Left ventricle myocardium inferior (tissue), 1 donor: ENCODE results near the gene SLC22A14. TPM values are rescaled to one million over a fixed set of nuclear protein-coding genes. Genes with fewer than 3 reads are reported as not detected.

Experiments
- DNase-seq: peaks from one replicate; pipeline ENCODE4 v3.0.0-alpha.2; 2020
- H3K27ac ChIP-seq: fragments of 200-600 bp; replicated peaks from 2 replicates; pipeline ENCODE4 v1.8.0; 2021
- H3K27me3 ChIP-seq: fragments of 200-600 bp; 2 replicates; pipeline ENCODE4 v1.8.0; 2021; ENCODE audit warnings: low read depth
- H3K36me3 ChIP-seq: fragments of 200-600 bp; 2 replicates; pipeline ENCODE4 v1.8.0; 2021
- H3K4me1 ChIP-seq: fragments of 200-600 bp; 2 replicates; pipeline ENCODE4 v1.8.0; 2021
- H3K4me3 ChIP-seq: fragments of 200-600 bp; 2 replicates; pipeline ENCODE4 v1.8.0; 2021; ENCODE audit warnings: mild to moderate bottlenecking, moderate library complexity
- H3K9me3 ChIP-seq: fragments of 200-600 bp; replicated peaks from 2 replicates; pipeline ENCODE4 v1.8.0; 2021
- CTCF ChIP-seq: fragments of 200-600 bp; IDR thresholded peaks from 2 replicates; pipeline ENCODE4 v1.8.0; 2021; ENCODE audit warnings: antibody characterized with exemption, mild to moderate bottlenecking, borderline replicate concordance
- intact Hi-C: fragments of 100-400 bp; cut with micrococcal nuclease; formaldehyde crosslinking; loops from one replicate; pipeline ENCODE4 v1.11.0; 2022
- total RNA-seq: library from RNA; stranded (reverse); fragmentation: NEBNext Ultra II Directional; extraction: Animal tissue kit (Norgen Biotek cat#: 25700); gene quantifications from one replicate; pipeline ENCODE4 v1.2.1, GENCODE V29; 2021
- donor health status: DM: no; HTN: yes; CAD: no; lungs with severe emphysema.

The SLC22A14 gene
- total RNA-seq, 1 donor from 2014 or later: not detected

DNA sequence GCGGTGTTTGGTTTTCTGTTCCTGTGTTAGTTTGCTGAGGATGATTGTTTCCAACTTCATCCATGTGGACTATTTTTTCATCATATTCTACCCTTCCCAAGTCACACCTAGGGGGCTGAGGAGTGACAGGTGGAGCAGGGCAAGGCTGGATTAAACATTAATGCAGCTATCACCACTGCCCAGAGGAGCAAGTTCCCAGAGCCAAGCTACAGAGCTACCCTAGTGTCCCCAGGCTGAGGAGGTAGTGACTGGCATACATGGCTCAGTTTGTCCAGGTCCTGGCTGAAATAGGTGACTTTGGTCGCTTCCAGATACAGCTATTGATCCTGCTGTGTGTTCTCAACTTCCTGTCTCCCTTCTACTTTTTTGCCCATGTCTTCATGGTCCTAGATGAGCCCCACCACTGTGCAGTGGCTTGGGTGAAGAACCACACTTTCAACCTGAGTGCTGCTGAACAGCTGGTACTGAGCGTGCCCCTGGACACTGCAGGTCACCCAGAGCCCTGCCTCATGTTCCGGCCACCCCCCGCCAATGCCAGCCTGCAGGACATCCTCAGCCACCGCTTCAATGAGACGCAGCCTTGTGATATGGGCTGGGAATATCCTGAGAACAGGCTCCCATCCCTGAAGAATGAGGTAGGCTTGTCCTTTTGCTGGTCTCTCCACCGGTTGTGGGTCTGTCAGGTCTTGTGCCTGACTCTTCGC lies 16.3 kb upstream of the SLC22A14 start, which contains the start of gene SLC22A13:
SLC22A13 (plus strand) TSS at position 209 of the 704 bp plus-strand sequence; CDS start at position 258, 49 bp downstream.
- DNase-seq: no peak
- no peak for TF ChIP-seq CTCF
- Histone ChIP-seq H3K4me3 (no peak within 1 kb of the TSS), H3K4me1 (peaks cover 31% of the 10 kb centered on the region), H3K36me3 (no peaks in the 10 kb centered on the region), H3K9me3 (no peaks in the 10 kb centered on the region), H3K27ac (peak within 1 kb of the TSS; percentile 66), H3K27me3 (no peaks in the 10 kb centered on the region)
- intact Hi-C loops: no loop called here

GRCh38 chr3:38266810-38267209 lies 15.3 kb upstream of the SLC22A14 start:
- H3K27ac ChIP-seq: no peak overlapping the region
- no peak overlapping the region for H3K4me3 ChIP-seq
- peaks cover 31% of the 10 kb centered on the region for H3K4me1 ChIP-seq
- no peak for TF ChIP-seq CTCF
- H3K36me3 ChIP-seq: no peaks in the 10 kb centered on the region
- intact Hi-C loops: no loop called here
- DNase-seq: no peak
- H3K9me3 ChIP-seq: no peaks in the 10 kb centered on the region
- no peaks in the 10 kb centered on the region for H3K27me3 ChIP-seq

DNA sequence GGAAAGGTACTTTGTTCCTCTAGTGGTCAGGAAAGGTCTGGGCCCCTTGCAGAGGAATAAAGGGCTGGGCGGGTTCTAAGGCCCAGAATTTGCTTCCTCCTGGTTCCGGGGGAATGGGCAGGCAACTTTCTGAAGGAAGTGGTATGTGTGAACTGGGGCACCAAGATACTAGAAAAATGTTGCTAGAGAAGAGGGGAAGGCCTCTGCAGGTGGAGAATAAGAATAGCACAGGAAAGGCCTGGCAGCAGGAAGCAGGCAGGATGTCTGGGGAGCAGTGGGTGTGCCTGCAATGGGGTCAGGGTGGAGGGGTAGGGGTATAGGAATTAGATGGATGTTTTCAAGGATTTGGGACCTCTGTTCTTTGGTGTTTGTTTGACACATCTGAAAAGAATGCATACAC lies 14.4 kb upstream of the SLC22A14 start:
- no peak overlapping the region for H3K27ac ChIP-seq
- peaks cover 31% of the 10 kb centered on the region for H3K4me1 ChIP-seq
- H3K4me3 ChIP-seq: no peak overlapping the region
- H3K27me3 ChIP-seq: no peaks in the 10 kb centered on the region
- H3K36me3 ChIP-seq: no peaks in the 10 kb centered on the region
- H3K9me3 ChIP-seq: no peaks in the 10 kb centered on the region
- TF ChIP-seq CTCF: no peak
- intact Hi-C loops: no loop called here
- no peak for DNase-seq

DNA sequence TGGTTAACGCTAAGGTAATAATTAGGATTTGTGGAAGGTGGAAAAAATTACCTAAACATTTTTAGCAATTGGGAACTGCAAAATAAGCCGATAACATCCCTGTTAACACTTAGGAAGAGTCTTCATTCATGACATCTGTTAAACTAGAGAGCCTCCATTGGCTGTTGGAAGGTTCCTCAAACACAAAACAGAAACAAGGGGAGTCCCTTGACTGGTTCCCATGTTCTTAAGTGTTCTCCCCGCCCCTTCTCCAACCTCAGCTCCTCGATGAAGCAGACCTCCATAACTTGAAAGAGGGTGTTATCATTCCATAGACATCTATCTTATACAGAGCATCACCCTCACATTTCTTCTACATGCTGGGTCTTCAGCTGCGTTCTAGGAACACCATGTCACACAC lies 14.0 kb upstream of the SLC22A14 start:
- Histone ChIP-seq H3K27ac (no peak overlapping the region), H3K36me3 (no peaks in the 10 kb centered on the region), H3K27me3 (no peaks in the 10 kb centered on the region), H3K4me1 (peaks cover 31% of the 10 kb centered on the region), H3K9me3 (no peaks in the 10 kb centered on the region), H3K4me3 (no peak overlapping the region)
- DNase-seq: no peak
- intact Hi-C loops: no loop called here
- no peak for TF ChIP-seq CTCF

- TF ChIP-seq CTCF: no peak
- no peak for DNase-seq
- Histone ChIP-seq H3K9me3 (no peaks in the 10 kb centered on the region), H3K36me3 (no peaks in the 10 kb centered on the region), H3K27me3 (no peaks in the 10 kb centered on the region), H3K4me3 (no peak overlapping the region), H3K4me1 (peaks cover 31% of the 10 kb centered on the region), H3K27ac (no peak overlapping the region)
- intact Hi-C loops: no loop called here
Observed at GRCh38 chr3:38268522-38268921, 13.6 kb upstream of the SLC22A14 start.
